Measurements from ENCODE around the gene RNF220.

- TF ChIP-seq, protein P1, sequence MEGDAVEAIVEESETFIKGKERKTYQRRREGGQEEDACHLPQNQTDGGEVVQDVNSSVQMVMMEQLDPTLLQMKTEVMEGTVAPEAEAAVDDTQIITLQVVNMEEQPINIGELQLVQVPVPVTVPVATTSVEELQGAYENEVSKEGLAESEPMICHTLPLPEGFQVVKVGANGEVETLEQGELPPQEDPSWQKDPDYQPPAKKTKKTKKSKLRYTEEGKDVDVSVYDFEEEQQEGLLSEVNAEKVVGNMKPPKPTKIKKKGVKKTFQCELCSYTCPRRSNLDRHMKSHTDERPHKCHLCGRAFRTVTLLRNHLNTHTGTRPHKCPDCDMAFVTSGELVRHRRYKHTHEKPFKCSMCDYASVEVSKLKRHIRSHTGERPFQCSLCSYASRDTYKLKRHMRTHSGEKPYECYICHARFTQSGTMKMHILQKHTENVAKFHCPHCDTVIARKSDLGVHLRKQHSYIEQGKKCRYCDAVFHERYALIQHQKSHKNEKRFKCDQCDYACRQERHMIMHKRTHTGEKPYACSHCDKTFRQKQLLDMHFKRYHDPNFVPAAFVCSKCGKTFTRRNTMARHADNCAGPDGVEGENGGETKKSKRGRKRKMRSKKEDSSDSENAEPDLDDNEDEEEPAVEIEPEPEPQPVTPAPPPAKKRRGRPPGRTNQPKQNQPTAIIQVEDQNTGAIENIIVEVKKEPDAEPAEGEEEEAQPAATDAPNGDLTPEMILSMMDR (optimal IDR thresholded peaks at IDR 0.05 in 1 of 3, IDR thresholded peaks at IDR 0.05 in 1 of 3, conservative IDR thresholded peaks at IDR 0.05 in 1 of 3; ENCODE audit: extremely low read depth in 1 of 3, insufficient read depth in 2 of 3, low read length in 3 of 3) = no peak
- TF ChIP-seq EZH2 (IDR thresholded peaks at IDR 0.05; ENCODE audit: low read length) = no peak
Observed at GRCh38 chr1:44676484-44677200, 271.6 kb downstream of the RNF220 start.
